ENCODE results near the gene GTF2H1.

Gene GTF2H1

GRCh38 chr11:18319914-18320313, 2.5 kb upstream of the GTF2H1 start:
- no peak overlapping the region for H4K8ac ChIP-seq (ENCODE audit: low read depth, low read length)
- H3K18ac ChIP-seq (ENCODE audit: low read length), result no peak overlapping the region
- H3K79me2 ChIP-seq (ENCODE audit: control insufficient read depth, insufficient read depth, low read length, poor library complexity), result peaks cover 8% of the 10 kb centered on the region
- no peak overlapping the region for H2AK5ac ChIP-seq (ENCODE audit: low read length)
- no peak overlapping the region for H3K27ac ChIP-seq (ENCODE audit: low read depth, low read length)
- no CpG with 5 or more reads among the region's 3 CpGs for WGBS (ENCODE audit: extremely low coverage, insufficient coverage, insufficient read length)
- no peak overlapping the region for H4K12ac ChIP-seq (ENCODE audit: low read depth, low read length)
- no peak overlapping the region for H2BK120ac ChIP-seq (ENCODE audit: insufficient read depth, low read length, poor library complexity)
- no peak overlapping the region for H3K9ac ChIP-seq (ENCODE audit: low read length)
- H3K4me2 ChIP-seq (ENCODE audit: low read length), result no peak overlapping the region
- H3K9me3 ChIP-seq (ENCODE audit: insufficient read depth, low read depth, low read length), result no peaks in the 10 kb centered on the region
- H3K36me3 ChIP-seq (ENCODE audit: control insufficient read depth in 1 of 2, insufficient read depth in 2 of 2, low read length in 2 of 2), result no peaks in the 10 kb centered on the region
- no peak overlapping the region for H3K4ac ChIP-seq (ENCODE audit: low read depth, low read length)
- no peak overlapping the region for H2BK5ac ChIP-seq (ENCODE audit: low read depth, low read length, poor library complexity)
- no peak overlapping the region for H3K4me3 ChIP-seq (ENCODE audit: low read depth, low read length)
- no peak for DNase-seq
- no peak overlapping the region for H2BK12ac ChIP-seq (ENCODE audit: low read length)
- no peak overlapping the region for H4K91ac ChIP-seq (ENCODE audit: low read depth, low read length)
- H3K23ac ChIP-seq (ENCODE audit: low read length), result no peak overlapping the region
- H2AFZ ChIP-seq (ENCODE audit: insufficient read depth, low read length, poor library complexity), result no peak overlapping the region
- H3K4me1 ChIP-seq (ENCODE audit: control insufficient read depth in 1 of 2, insufficient read depth in 2 of 2, low read length in 2 of 2), result peaks cover 11% of the 10 kb centered on the region in 2 experiments
- H3K27me3 ChIP-seq (ENCODE audit: insufficient read depth, low read length), result no peaks in the 10 kb centered on the region
- peaks cover 10% of the 10 kb centered on the region for H3K79me1 ChIP-seq (ENCODE audit: low read length)
- H3K14ac ChIP-seq (ENCODE audit: low read length), result no peak overlapping the region

GRCh38 chr11:18320617-18321016, 1.8 kb upstream of the GTF2H1 start:
- H3K27ac ChIP-seq (ENCODE audit: low read depth, low read length), result no peak overlapping the region
- H2BK12ac ChIP-seq (ENCODE audit: low read length), result no peak overlapping the region
- no peaks in the 10 kb centered on the region for H3K36me3 ChIP-seq (ENCODE audit: control insufficient read depth in 1 of 2, insufficient read depth in 2 of 2, low read length in 2 of 2)
- H2BK5ac ChIP-seq (ENCODE audit: low read depth, low read length, poor library complexity), result no peak overlapping the region
- no peak overlapping the region for H3K9ac ChIP-seq (ENCODE audit: low read length)
- H3K4me2 ChIP-seq (ENCODE audit: low read length), result no peak overlapping the region
- H2AK5ac ChIP-seq (ENCODE audit: low read length), result no peak overlapping the region
- no peaks in the 10 kb centered on the region for H3K27me3 ChIP-seq (ENCODE audit: insufficient read depth, low read length)
- H3K79me2 ChIP-seq (ENCODE audit: control insufficient read depth, insufficient read depth, low read length, poor library complexity), result peaks cover 8% of the 10 kb centered on the region
- no peak overlapping the region for H3K23ac ChIP-seq (ENCODE audit: low read length)
- H4K12ac ChIP-seq (ENCODE audit: low read depth, low read length), result no peak overlapping the region
- H3K9me3 ChIP-seq (ENCODE audit: insufficient read depth, low read depth, low read length), result no peaks in the 10 kb centered on the region
- no peak overlapping the region for H2BK120ac ChIP-seq (ENCODE audit: insufficient read depth, low read length, poor library complexity)
- no peak overlapping the region for H2AFZ ChIP-seq (ENCODE audit: insufficient read depth, low read length, poor library complexity)
- H3K4me1 ChIP-seq (ENCODE audit: control insufficient read depth in 1 of 2, insufficient read depth in 2 of 2, low read length in 2 of 2), result peaks cover 7 to 9% of the 10 kb centered on the region in 2 experiments
- peaks cover 7% of the 10 kb centered on the region for H3K79me1 ChIP-seq (ENCODE audit: low read length)
- H3K4ac ChIP-seq (ENCODE audit: low read depth, low read length), result no peak overlapping the region
- H3K4me3 ChIP-seq (ENCODE audit: low read depth, low read length), result no peak overlapping the region
- no peak overlapping the region for H3K14ac ChIP-seq (ENCODE audit: low read length)
- H3K18ac ChIP-seq (ENCODE audit: low read length), result no peak overlapping the region
- no peak for DNase-seq
- no peak overlapping the region for H4K91ac ChIP-seq (ENCODE audit: low read depth, low read length)
- H4K8ac ChIP-seq (ENCODE audit: low read depth, low read length), result no peak overlapping the region

- peak overlapping the region; percentile 96 for H3K4me3 ChIP-seq (ENCODE audit: low read depth, low read length)
- H3K9me3 ChIP-seq (ENCODE audit: insufficient read depth, low read depth, low read length), result no peaks in the 10 kb centered on the region
- H3K23ac ChIP-seq (ENCODE audit: low read length), result no peak overlapping the region
- H3K27me3 ChIP-seq (ENCODE audit: insufficient read depth, low read length), result no peaks in the 10 kb centered on the region
- no CpG with 5 or more reads among the region's 4 CpGs for WGBS (ENCODE audit: extremely low coverage, insufficient coverage, insufficient read length)
- no peak overlapping the region for H2BK12ac ChIP-seq (ENCODE audit: low read length)
- no peak overlapping the region for H3K18ac ChIP-seq (ENCODE audit: low read length)
- no peak overlapping the region for H2BK120ac ChIP-seq (ENCODE audit: insufficient read depth, low read length, poor library complexity)
- peak overlapping the region; percentile 61 for H2AFZ ChIP-seq (ENCODE audit: insufficient read depth, low read length, poor library complexity)
- peaks cover 6% of the 10 kb centered on the region for H3K79me1 ChIP-seq (ENCODE audit: low read length)
- H3K4me2 ChIP-seq (ENCODE audit: low read length), result peak overlapping the region; percentile 71
- H3K9ac ChIP-seq (ENCODE audit: low read length), result peak overlapping the region; percentile 75
- H3K27ac ChIP-seq (ENCODE audit: low read depth, low read length), result peak overlapping the region; percentile 35
- DNase-seq, result peak in 1 of 2 donors; percentile 21
- peaks cover 7 to 9% of the 10 kb centered on the region in 2 experiments for H3K4me1 ChIP-seq (ENCODE audit: control insufficient read depth in 1 of 2, insufficient read depth in 2 of 2, low read length in 2 of 2)
- peak overlapping the region; percentile 1 for H4K12ac ChIP-seq (ENCODE audit: low read depth, low read length)
- H3K79me2 ChIP-seq (ENCODE audit: control insufficient read depth, insufficient read depth, low read length, poor library complexity), result peaks cover 8% of the 10 kb centered on the region
- H3K14ac ChIP-seq (ENCODE audit: low read length), result no peak overlapping the region
- peak overlapping the region; percentile 8 for H2BK5ac ChIP-seq (ENCODE audit: low read depth, low read length, poor library complexity)
- H3K36me3 ChIP-seq (ENCODE audit: control insufficient read depth in 1 of 2, insufficient read depth in 2 of 2, low read length in 2 of 2), result peaks cover 0 to 3% of the 10 kb centered on the region in 2 experiments
- H4K8ac ChIP-seq (ENCODE audit: low read depth, low read length), result peak overlapping the region; percentile 48
- H2AK5ac ChIP-seq (ENCODE audit: low read length), result no peak overlapping the region
- no peak overlapping the region for H4K91ac ChIP-seq (ENCODE audit: low read depth, low read length)
- H3K4ac ChIP-seq (ENCODE audit: low read depth, low read length), result no peak overlapping the region
Observed at GRCh38 chr11:18321578-18321968, 794 bp upstream of the GTF2H1 start.

GRCh38 chr11:18322818-18323570, 627 bp downstream of the GTF2H1 start:
- peak overlapping the region; percentile 96 for H3K4me3 ChIP-seq (ENCODE audit: low read depth, low read length)
- peaks cover 6% of the 10 kb centered on the region for H3K79me1 ChIP-seq (ENCODE audit: low read length)
- peak overlapping the region; percentile 78 for H3K18ac ChIP-seq (ENCODE audit: low read length)
- no CpG with 5 or more reads among the region's 18 CpGs for WGBS (ENCODE audit: extremely low coverage, insufficient coverage, insufficient read length)
- H2AFZ ChIP-seq (ENCODE audit: insufficient read depth, low read length, poor library complexity), result no peak overlapping the region
- peak overlapping the region; percentile 83 for H4K8ac ChIP-seq (ENCODE audit: low read depth, low read length)
- peak overlapping the region; percentile 55 for H4K91ac ChIP-seq (ENCODE audit: low read depth, low read length)
- no peaks in the 10 kb centered on the region for H3K9me3 ChIP-seq (ENCODE audit: insufficient read depth, low read depth, low read length)
- peak overlapping the region; percentile 71 for H3K4me2 ChIP-seq (ENCODE audit: low read length)
- no peak overlapping the region for H3K23ac ChIP-seq (ENCODE audit: low read length)
- no peak overlapping the region for H3K27ac ChIP-seq (ENCODE audit: low read depth, low read length)
- peak overlapping the region; percentile 98 for H3K4ac ChIP-seq (ENCODE audit: low read depth, low read length)
- DNase-seq, result no peak
- H4K12ac ChIP-seq (ENCODE audit: low read depth, low read length), result peak overlapping the region; percentile 67
- peaks cover 8% of the 10 kb centered on the region for H3K79me2 ChIP-seq (ENCODE audit: control insufficient read depth, insufficient read depth, low read length, poor library complexity)
- H3K9ac ChIP-seq (ENCODE audit: low read length), result peak overlapping the region; percentile 83
- no peak overlapping the region for H2BK5ac ChIP-seq (ENCODE audit: low read depth, low read length, poor library complexity)
- H3K4me1 ChIP-seq (ENCODE audit: control insufficient read depth in 1 of 2, insufficient read depth in 2 of 2, low read length in 2 of 2), result peaks cover 7 to 9% of the 10 kb centered on the region in 2 experiments
- H2AK5ac ChIP-seq (ENCODE audit: low read length), result no peak overlapping the region
- no peak overlapping the region for H2BK120ac ChIP-seq (ENCODE audit: insufficient read depth, low read length, poor library complexity)
- H3K27me3 ChIP-seq (ENCODE audit: insufficient read depth, low read length), result no peaks in the 10 kb centered on the region
- no peak overlapping the region for H2BK12ac ChIP-seq (ENCODE audit: low read length)
- peak overlapping the region; percentile 55 for H3K14ac ChIP-seq (ENCODE audit: low read length)
- peaks cover 2 to 9% of the 10 kb centered on the region in 2 experiments for H3K36me3 ChIP-seq (ENCODE audit: control insufficient read depth in 1 of 2, insufficient read depth in 2 of 2, low read length in 2 of 2)
